Activated T-helper 2 cell treated with anti-CD3 and anti-CD28 coated beads, Interferon-gamma antibody, Interleukin-2, Interleukin-4, amounts not matched to agents 10 μg/mL and 5 μg/mL and 100 μg/mL, durations not matched to agents 14 hours and 24 hours and 36 hours (primary cell): ENCODE measurements around the gene PLEKHM2. TPM values are rescaled to one million over a fixed set of nuclear protein-coding genes. Genes with fewer than 3 reads are reported as not detected.

Experiments
- DNase-seq: peaks from one replicate; pipeline ENCODE4 v3.0.0; 2021; ENCODE audit warnings: low spot score
- H3K27ac Mint-ChIP-seq: one replicate; pipeline ENCODE4 v1.8.0; 2021; ENCODE audit warnings: mixed read lengths
- H3K27me3 Mint-ChIP-seq: one replicate; pipeline ENCODE4 v1.8.0; 2021; ENCODE audit warnings: low read depth, mixed read lengths
- H3K36me3 Mint-ChIP-seq: one replicate; pipeline ENCODE4 v1.8.0; 2021; ENCODE audit warnings: low read depth, mixed read lengths
- H3K4me1 Mint-ChIP-seq: one replicate; pipeline ENCODE4 v1.8.0; 2021; ENCODE audit warnings: low read depth, mixed read lengths
- H3K4me3 Mint-ChIP-seq: one replicate; pipeline ENCODE4 v1.8.0; 2021; ENCODE audit warnings: low read depth, mild to moderate bottlenecking, moderate library complexity, mixed read lengths
- H3K9me3 Mint-ChIP-seq: one replicate; pipeline ENCODE4 v1.8.0; 2021; ENCODE audit warnings: mixed read lengths
- intact Hi-C: fragments of 100-400 bp; cut with micrococcal nuclease; formaldehyde crosslinking; loops from one replicate; pipeline ENCODE4 v1.15.1; 2023
- total RNA-seq: library from RNA; stranded (reverse); gene quantifications from 2 replicates; pipeline ENCODE4 v1.2.3, GENCODE V29; 2022

The PLEKHM2 gene
- total RNA-seq, 1 donor from 2014 or later: 61.6 TPM

- Mint-ChIP-seq H3K27me3 (no peaks in the 10 kb centered on the region), H3K4me3 (no peak overlapping the region), H3K36me3 (peaks cover 63% of the 10 kb centered on the region), H3K9me3 (no peaks in the 10 kb centered on the region), H3K27ac (no peak overlapping the region), H3K4me1 (no peaks in the 10 kb centered on the region)
- no peak for DNase-seq
- intact Hi-C loops: no loop called here
These were observed 24.0 kb upstream of the PLEKHM2 start for GRCh38 chr1:15660151-15660550.

- Mint-ChIP-seq H3K27me3 (no peaks in the 10 kb centered on the region), H3K9me3 (no peaks in the 10 kb centered on the region), H3K27ac (no peak overlapping the region), H3K4me3 (no peak overlapping the region), H3K4me1 (no peaks in the 10 kb centered on the region), H3K36me3 (peaks cover 53% of the 10 kb centered on the region)
- no peak for DNase-seq
- intact Hi-C loops: no loop called here
These were observed 21.6 kb upstream of the PLEKHM2 start for GRCh38 chr1:15662477-15662876.

DNA sequence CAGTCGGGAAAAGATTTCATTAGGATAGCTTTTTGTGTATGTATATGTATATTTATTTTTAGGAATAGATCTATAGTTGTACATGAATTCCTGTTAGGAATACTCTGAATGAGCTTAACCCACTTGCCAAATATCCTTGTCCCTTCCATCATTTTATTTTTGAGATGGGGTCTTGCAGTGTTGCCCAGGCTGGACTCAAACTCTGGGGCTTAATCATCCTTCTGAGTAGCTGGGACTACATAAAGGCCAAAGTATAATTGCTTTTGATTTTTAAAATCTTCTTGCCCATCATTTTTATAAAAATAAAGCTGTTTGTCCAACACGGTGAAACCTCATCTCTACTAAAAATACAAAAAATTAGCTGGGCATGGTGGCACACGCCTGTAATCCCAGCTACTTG is 20.2 kb upstream of the PLEKHM2 start:
- Mint-ChIP-seq H3K9me3 (no peaks in the 10 kb centered on the region), H3K4me1 (no peaks in the 10 kb centered on the region), H3K27ac (no peak overlapping the region), H3K27me3 (no peaks in the 10 kb centered on the region), H3K4me3 (no peak overlapping the region), H3K36me3 (peaks cover 46% of the 10 kb centered on the region)
- no peak for DNase-seq
- intact Hi-C loops: no loop called here

DNA sequence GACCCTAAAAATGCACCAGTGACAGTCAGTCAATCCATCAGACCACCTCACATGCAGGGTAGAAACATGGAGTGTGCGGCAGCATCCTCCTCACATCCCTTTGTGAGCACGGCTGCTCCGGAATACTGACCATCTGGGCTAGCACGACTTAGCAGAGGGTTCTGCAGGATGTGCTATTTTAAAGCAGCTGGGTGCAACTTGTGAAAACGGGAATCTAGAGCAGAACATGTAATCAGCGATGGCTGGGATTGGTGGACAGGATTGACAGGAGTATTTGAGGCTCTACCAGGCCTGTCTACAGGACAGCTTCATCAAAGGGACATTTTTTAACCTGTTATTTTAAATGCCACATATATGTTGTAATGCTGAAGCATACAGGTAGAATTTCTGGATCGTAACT is 16.8 kb upstream of the PLEKHM2 start:
- Mint-ChIP-seq H3K9me3 (no peaks in the 10 kb centered on the region), H3K27me3 (no peaks in the 10 kb centered on the region), H3K4me1 (no peaks in the 10 kb centered on the region), H3K27ac (no peak overlapping the region), H3K36me3 (peaks cover 14% of the 10 kb centered on the region), H3K4me3 (no peak overlapping the region)
- intact Hi-C loops: no loop called here
- no peak for DNase-seq

DNA sequence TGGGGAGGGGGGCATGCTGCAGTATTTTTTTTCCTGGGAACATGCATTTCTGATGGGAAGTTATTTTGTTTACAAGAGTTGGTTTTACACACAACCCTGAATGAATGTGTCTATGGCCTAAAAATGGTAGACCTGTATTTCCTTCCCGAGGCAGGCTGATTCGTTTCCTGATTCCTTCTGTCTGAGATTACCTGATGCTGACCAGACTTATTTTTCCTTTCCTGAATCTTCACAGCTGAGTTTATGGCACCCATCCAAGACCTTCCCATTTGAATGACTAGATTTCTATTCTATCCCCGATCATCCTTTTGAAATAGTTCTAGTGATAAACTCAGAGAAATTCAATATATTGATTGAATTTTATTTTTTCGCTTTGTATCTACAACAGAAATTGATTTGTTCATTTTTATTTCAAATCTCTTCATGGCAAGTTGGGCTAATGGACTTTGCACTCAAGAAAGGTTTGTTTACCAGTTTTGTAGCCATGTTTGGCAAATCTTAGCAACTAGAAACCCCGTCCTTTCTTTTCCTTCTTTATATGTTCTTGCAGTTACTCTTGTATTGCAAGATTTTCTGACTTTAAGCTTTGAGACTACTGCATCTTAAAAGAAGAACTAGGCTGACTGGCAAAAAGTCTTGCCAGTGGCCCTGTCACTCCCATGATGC is 15.9 kb upstream of the PLEKHM2 start:
- no peaks in the 10 kb centered on the region for H3K27me3 Mint-ChIP-seq
- H3K9me3 Mint-ChIP-seq: no peaks in the 10 kb centered on the region
- DNase-seq: no peak
- H3K4me1 Mint-ChIP-seq: no peaks in the 10 kb centered on the region
- H3K27ac Mint-ChIP-seq: no peak overlapping the region
- no peak overlapping the region for H3K4me3 Mint-ChIP-seq
- peaks cover 6% of the 10 kb centered on the region for H3K36me3 Mint-ChIP-seq
- intact Hi-C loops: no loop called here

GRCh38 chr1:15669074-15669473 is 15.0 kb upstream of the PLEKHM2 start:
- H3K36me3 Mint-ChIP-seq: peaks cover 6% of the 10 kb centered on the region

GRCh38 chr1:15669864-15670263 is 14.3 kb upstream of the PLEKHM2 start:
- Mint-ChIP-seq H3K4me1 (no peaks in the 10 kb centered on the region), H3K36me3 (peaks cover 6% of the 10 kb centered on the region)
- intact Hi-C loops: no loop called here

More at GRCh38 chr1:15669074-15669473, 15.0 kb upstream of the PLEKHM2 start:
- Mint-ChIP-seq H3K27me3 (no peaks in the 10 kb centered on the region), H3K9me3 (no peaks in the 10 kb centered on the region), H3K27ac (no peak overlapping the region), H3K4me1 (no peaks in the 10 kb centered on the region), H3K4me3 (no peak overlapping the region)
- DNase-seq: no peak
- intact Hi-C loops: no loop called here

DNA sequence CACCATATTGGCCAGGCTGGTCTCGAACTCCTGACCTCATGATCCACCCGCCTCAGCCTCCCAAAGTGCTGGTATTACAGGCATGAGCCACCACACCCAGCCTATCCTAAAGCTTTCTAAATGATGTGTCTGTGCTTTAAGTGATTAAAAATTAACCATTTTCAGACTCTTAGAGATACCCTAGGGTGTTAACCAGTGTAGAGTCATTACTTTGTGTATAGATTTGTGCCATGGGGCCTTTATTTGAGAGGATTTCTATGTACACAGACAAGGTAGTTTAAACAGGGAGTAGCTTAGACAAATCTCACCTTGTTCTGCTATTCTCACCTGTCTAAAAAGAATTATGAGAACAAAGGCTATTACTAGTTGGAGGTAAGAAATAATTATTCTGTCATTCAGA is 12.7 kb upstream of the PLEKHM2 start:
- no peaks in the 10 kb centered on the region for H3K4me1 Mint-ChIP-seq
- no peaks in the 10 kb centered on the region for H3K9me3 Mint-ChIP-seq
- no peak overlapping the region for H3K4me3 Mint-ChIP-seq
- intact Hi-C loops: no loop called here
- DNase-seq: no peak
- no peak overlapping the region for H3K27ac Mint-ChIP-seq
- H3K36me3 Mint-ChIP-seq: peaks cover 1% of the 10 kb centered on the region
- H3K27me3 Mint-ChIP-seq: no peaks in the 10 kb centered on the region

More at GRCh38 chr1:15669864-15670263, 14.3 kb upstream of the PLEKHM2 start:
- no peak overlapping the region for H3K27ac Mint-ChIP-seq
- H3K4me3 Mint-ChIP-seq: no peak overlapping the region
- no peaks in the 10 kb centered on the region for H3K9me3 Mint-ChIP-seq
- H3K27me3 Mint-ChIP-seq: no peaks in the 10 kb centered on the region
- DNase-seq: no peak

GRCh38 chr1:15674386-15675159 is 9.5 kb upstream of the PLEKHM2 start:
- DNase-seq: no peak
- intact Hi-C loops: no loop called here
- Mint-ChIP-seq H3K36me3 (no peaks in the 10 kb centered on the region), H3K27ac (no peak overlapping the region), H3K4me1 (peaks cover 3% of the 10 kb centered on the region), H3K9me3 (no peaks in the 10 kb centered on the region), H3K27me3 (no peaks in the 10 kb centered on the region), H3K4me3 (no peak overlapping the region)

DNA sequence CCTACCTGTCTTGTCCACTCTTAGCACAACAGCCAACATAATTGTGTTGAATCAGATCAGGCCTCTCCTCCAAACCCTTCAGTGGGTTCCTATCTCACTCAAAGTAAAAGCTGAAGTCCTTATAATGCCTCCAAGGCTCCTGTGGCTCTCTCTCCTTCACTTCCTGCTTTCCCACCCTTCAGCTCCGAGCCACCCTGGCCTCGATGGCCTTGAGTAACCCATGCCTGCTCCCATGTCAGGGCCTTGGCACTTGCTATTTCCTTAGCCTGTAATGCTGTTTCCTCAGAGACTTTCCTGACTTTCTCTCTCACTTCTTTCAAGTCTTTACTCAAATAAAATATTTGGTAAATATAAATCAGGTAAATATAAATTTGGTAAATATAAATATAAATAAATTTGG is 8.1 kb upstream of the PLEKHM2 start:
- no peaks in the 10 kb centered on the region for H3K9me3 Mint-ChIP-seq
- H3K36me3 Mint-ChIP-seq: no peaks in the 10 kb centered on the region
- intact Hi-C loops: no loop called here
- no peaks in the 10 kb centered on the region for H3K27me3 Mint-ChIP-seq
- no peak overlapping the region for H3K4me3 Mint-ChIP-seq
- peaks cover 7% of the 10 kb centered on the region for H3K4me1 Mint-ChIP-seq
- no peak overlapping the region for H3K27ac Mint-ChIP-seq
- no peak for DNase-seq

DNA sequence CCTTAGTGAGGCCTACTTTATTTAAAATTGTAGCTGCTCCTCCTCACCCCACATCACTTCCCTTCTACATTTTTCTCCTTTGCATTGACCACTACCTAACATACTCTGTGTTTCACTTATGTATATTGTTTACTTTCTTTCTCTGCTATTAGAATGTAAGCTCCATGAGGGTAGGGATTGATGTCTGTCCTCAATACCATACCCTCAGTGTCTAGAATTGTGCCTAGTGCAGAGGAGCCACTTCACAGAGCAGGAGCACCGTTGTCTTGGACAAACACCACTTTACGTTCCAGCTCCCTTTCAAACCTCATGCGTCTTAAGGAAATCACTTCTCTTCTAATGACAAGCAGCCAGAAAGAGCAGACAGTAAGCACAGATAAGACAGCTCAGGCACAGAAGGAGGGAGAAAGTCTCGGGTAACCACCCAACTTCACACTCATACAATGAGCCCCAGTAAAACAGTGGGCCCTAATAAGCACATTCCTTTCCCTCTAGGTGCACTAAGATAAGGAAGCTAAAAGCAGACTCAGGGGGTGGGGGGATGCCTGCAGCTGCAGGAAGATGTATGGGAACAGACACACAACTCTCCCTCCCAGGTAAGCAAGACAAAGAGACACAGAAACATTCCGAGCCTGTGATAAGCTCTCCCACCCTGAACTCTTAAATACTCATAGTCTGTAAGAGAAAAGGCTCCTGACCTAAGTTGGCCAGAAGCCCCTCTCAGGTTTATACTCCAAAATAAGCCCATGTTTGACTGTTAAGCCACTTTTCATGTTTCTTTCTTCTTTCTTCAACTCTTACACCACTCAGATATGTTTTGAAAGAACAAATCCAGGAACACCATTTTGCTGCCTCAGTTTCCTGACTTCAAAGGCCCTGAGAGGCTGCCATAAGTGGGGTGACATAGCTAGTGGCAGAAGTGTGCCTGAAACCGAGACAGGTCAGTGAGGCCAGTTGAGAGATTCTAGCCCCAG is 7.1 kb upstream of the PLEKHM2 start:
- intact Hi-C loops: no loop called here
- H3K27ac Mint-ChIP-seq: no peak overlapping the region
- no peak for DNase-seq
- no peaks in the 10 kb centered on the region for H3K36me3 Mint-ChIP-seq
- H3K4me3 Mint-ChIP-seq: no peak overlapping the region
- H3K27me3 Mint-ChIP-seq: no peaks in the 10 kb centered on the region
- no peaks in the 10 kb centered on the region for H3K9me3 Mint-ChIP-seq
- peaks cover 11% of the 10 kb centered on the region for H3K4me1 Mint-ChIP-seq

GRCh38 chr1:15678578-15678977 is 5.5 kb upstream of the PLEKHM2 start:
- intact Hi-C loops: no loop called here
- DNase-seq: no peak
- Mint-ChIP-seq H3K9me3 (no peaks in the 10 kb centered on the region), H3K4me1 (peaks cover 12% of the 10 kb centered on the region), H3K36me3 (no peaks in the 10 kb centered on the region), H3K27ac (no peak overlapping the region), H3K27me3 (no peaks in the 10 kb centered on the region), H3K4me3 (no peak overlapping the region)
